HG03571 (cell line): ENCODE measurements around the gene SPPL3.
"Not testable (repeated sequence)": the region's sequence is repeated elsewhere in the genome, so short reads cannot be mapped to it uniquely, and the experiment has no call there.

Experiments used
- ATAC-seq: cut with Tn5 transposase; IDR thresholded peaks from one replicate; pipeline ENCODE4 v1.9.1; 2021; ENCODE audit not compliant: unreplicated experiment

SPPL3 gene

GRCh38 chr12:120732198-120732597 lies 172.0 kb downstream of the SPPL3 start:
- ATAC-seq, result not testable (repeated sequence)

- no peak for ATAC-seq
Observed at GRCh38 chr12:120726961-120727360, 177.2 kb downstream of the SPPL3 start.

GRCh38 chr12:120726510-120726793 lies 177.7 kb downstream of the SPPL3 start:
- ATAC-seq, result no peak

- ATAC-seq, result peak; percentile 97
Observed at GRCh38 chr12:120725659-120726509, 178.3 kb downstream of the SPPL3 start, which contains the start of gene ACADS. TSS of gene ACADS (plus strand) at chr12:120725826. CDS start at chr12:120725886, 60 bp downstream.

GRCh38 chr12:120725151-120725658 lies 179.0 kb downstream of the SPPL3 start:
- no peak for ATAC-seq

- no peak for ATAC-seq
Observed at GRCh38 chr12:120724720-120725119, 179.4 kb downstream of the SPPL3 start.

- ATAC-seq, result no peak
Observed at GRCh38 chr12:120722784-120723183, 181.4 kb downstream of the SPPL3 start.

GRCh38 chr12:120721866-120722265 lies 182.3 kb downstream of the SPPL3 start:
- no peak for ATAC-seq

- ATAC-seq, result no peak
Observed at GRCh38 chr12:120720987-120721801, 183.0 kb downstream of the SPPL3 start.

- ATAC-seq, result no peak
Observed at GRCh38 chr12:120720234-120720986, 183.7 kb downstream of the SPPL3 start.

- ATAC-seq, result no peak
Observed at GRCh38 chr12:120719496-120720233, 184.5 kb downstream of the SPPL3 start.

- peak; percentile 48 for ATAC-seq
Observed at GRCh38 chr12:120719072-120719471, 185.1 kb downstream of the SPPL3 start.

GRCh38 chr12:120718055-120718454 lies 186.1 kb downstream of the SPPL3 start:
- no peak for ATAC-seq

- no peak for ATAC-seq
Observed at GRCh38 chr12:120713861-120714482, 190.2 kb downstream of the SPPL3 start.

- no peak for ATAC-seq
Observed at GRCh38 chr12:120712610-120713009, 191.5 kb downstream of the SPPL3 start.
